ENCODE measurements around the gene SPI1.

GRCh38 chr11:47411884-47412746 lies 33.8 kb upstream of the SPI1 start:
- peak; percentile 90 for TF ChIP-seq CTCF (conservative IDR thresholded peaks at IDR 0.05; ENCODE audit: low read length)
- no peak for TF ChIP-seq EZH2phosphoT487 (IDR thresholded peaks at IDR 0.05; ENCODE audit: borderline replicate concordance, low read depth, low read length)
